H1 (cell line): Measurements from ENCODE around the gene GDF15. TPM values are rescaled to one million over a fixed set of nuclear protein-coding genes. Genes with fewer than 3 reads are reported as not detected.

ENCODE experiments used
- HDAC6 ChIP-seq: IDR thresholded peaks from one replicate; pipeline ENCODE4 v1.7.1; 2012; ENCODE audit warnings: low read depth, mild to moderate bottlenecking, inconsistent platforms, low read length, moderate library complexity
- NRF1 ChIP-seq: IDR thresholded peaks from 2 replicates; pipeline ENCODE4 v1.6.1; 2011; ENCODE audit warnings: mild to moderate bottlenecking, low read depth, low read length, improper control_type of control experiment
- TAF1 ChIP-seq: IDR thresholded peaks from 2 replicates; pipeline ENCODE4 v1.6.1; 2011; ENCODE audit warnings: mild to moderate bottlenecking, low read depth, low read length
- USF2 ChIP-seq: IDR thresholded peaks from 2 replicates; pipeline ENCODE4 v1.6.1; 2011; ENCODE audit warnings: low read length, improper control_type of control experiment
- polyA plus RNA-seq, 7 experiments: library from polyadenylated mRNA; depleted of rRNA in 3 of 7; stranded (reverse) in 5 of 7; unstranded in 2 of 7; fragments of >200 nt in 5 of 7; fragments of 200-250 nt in 2 of 7; gene quantifications; 1 replicate in 5 of 7; 2 replicates in 1 of 7; 4 replicates in 1 of 7; pipeline versions ENCODE4 v1.2.1 to v1.2.3, GENCODE V29; 2011 to 2013; ENCODE audit warnings: missing spikeins in 2 of 7, mixed read lengths in 2 of 7
- total RNA-seq: library from RNA; stranded (reverse); fragmentation: NEBNext Ultra II Directional; extraction: Animal tissue kit (Norgen Biotek cat#: 25700); gene quantifications from 2 replicates; pipeline ENCODE4 v1.2.1, GENCODE V29; 2021

Gene GDF15
- total and polyA plus RNA-seq, 2 of the 8 experiments (the other 6 are each of a cell fraction or from before 2014, with no cell fraction given) = 4.1 to 8.5 TPM

GRCh38 chr19:18392926-18393325, 7.0 kb downstream of the GDF15 start (continued):
- TF ChIP-seq TAF1 (no peak), HDAC6 (no peak), NRF1 (no peak), USF2 (no peak)
